Measurements from ENCODE around the gene HSPB6.
"Not testable (repeated sequence)": the region's sequence is repeated elsewhere in the genome, so short reads cannot be mapped to it uniquely, and the experiment has no call there.

Gene HSPB6

GRCh38 chr19:35729021-35729420 is 27.8 kb downstream of the HSPB6 start:
- no peak for DNase-seq

- no peak for DNase-seq
Measured at GRCh38 chr19:35727956-35728706, 28.7 kb downstream of the HSPB6 start.

DNA sequence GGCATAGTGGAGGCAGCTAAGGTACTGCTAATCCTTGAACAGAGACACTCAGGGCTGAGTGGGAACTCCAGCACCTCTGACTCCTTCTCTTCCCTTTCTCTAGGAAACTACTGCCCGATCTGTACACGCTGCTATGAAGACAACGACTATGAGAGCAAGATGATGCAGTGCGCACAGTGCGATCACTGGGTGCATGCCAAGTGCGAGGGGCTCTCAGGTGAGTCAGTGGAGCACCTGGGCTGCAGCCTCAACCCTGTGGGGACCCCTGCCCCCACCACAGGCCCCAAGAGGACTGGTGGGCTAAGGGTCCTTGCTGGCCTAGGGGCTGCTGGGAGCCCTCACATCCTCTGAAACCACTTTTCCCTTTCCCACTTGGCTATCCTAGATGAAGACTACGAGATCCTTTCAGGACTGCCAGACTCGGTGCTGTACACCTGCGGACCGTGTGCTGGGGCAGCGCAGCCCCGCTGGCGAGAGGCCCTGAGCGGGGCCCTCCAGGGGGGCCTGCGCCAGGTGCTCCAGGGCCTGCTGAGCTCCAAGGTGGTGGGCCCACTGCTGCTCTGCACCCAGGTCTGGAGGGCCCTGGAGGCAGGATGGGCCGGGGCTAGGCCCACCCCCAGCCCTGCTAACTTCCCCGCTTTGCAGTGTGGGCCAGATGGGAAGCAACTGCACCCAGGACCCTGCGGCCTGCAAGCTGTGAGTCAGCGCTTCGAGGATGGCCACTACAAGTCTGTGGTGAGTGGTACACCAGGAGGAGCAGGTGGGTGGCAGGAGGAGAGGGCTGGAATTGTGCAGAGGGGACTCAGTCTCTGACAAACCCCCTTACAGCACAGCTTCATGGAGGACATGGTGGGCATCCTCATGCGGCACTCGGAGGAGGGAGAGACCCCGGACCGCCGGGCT is 29.5 kb downstream of the HSPB6 start:
- DNase-seq: no peak

DNA sequence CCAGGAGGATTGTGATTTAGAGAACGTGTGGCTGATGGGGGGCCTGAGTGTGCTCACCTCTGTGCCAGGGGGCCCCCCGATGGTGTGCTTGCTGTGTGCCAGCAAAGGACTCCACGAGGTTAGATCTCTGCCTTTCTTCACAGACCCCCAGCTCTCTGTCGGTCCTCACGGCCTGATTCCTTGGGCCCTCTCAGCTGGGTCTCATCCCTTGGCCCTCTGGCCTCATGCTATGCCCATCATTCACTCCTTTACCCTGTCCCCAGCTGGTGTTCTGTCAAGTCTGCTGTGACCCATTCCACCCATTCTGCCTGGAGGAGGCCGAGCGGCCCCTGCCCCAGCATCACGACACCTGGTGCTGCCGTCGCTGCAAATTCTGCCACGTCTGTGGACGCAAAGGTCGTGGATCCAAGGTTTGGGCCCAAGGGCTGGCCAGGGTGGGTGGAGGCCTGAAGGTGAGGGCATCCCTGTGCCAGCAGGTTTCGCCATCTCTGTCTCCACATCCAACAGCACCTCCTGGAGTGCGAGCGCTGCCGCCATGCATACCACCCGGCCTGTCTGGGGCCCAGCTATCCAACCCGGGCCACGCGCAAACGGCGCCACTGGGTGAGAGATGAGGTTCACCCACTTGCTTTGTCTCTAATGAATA is 31.5 kb downstream of the HSPB6 start:
- DNase-seq: no peak

DNA sequence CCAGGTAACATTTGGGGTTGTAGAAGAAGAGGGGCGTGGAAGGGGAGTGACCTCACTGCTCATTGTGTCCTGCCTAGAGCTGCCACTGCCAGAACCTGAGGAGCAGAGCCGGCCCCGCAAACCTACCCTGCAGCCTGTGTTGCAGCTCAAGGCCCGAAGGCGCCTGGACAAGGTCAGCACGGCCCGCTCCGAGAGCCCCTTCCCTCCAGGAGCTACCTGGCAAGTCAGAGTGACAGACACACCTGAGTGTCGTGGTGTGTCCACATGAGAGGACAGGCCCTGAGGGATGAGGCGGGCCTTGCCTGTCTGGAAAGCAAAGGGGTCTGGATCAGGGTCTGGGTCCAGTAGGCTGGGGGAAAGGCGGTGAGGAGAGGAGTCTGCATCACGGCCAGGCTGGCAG is 32.3 kb downstream of the HSPB6 start:
- DNase-seq: no peak

GRCh38 chr19:35724132-35724531 is 32.7 kb downstream of the HSPB6 start:
- DNase-seq: not testable (repeated sequence)

- no peak for DNase-seq
Measured at GRCh38 chr19:35723671-35724070, 33.2 kb downstream of the HSPB6 start.

- no peak for DNase-seq
Measured at GRCh38 chr19:35722897-35723296, 33.9 kb downstream of the HSPB6 start.

- DNase-seq: no peak
Measured at GRCh38 chr19:35722461-35722860, 34.4 kb downstream of the HSPB6 start.

DNA sequence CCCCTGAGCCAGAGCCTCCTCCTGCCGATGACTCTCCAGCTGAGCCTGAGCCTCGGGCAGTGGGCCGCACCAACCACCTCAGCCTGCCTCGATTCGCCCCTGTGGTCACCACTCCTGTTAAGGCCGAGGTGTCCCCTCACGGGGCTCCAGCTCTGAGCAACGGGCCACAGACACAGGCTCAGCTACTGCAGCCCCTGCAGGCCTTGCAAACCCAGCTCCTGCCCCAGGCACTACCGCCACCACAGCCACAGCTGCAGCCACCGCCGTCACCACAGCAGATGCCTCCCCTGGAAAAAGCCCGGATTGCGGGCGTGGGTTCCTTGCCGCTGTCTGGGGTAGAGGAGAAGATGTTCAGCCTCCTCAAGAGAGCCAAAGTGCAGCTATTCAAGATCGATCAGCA is 35.5 kb downstream of the HSPB6 start:
- no peak for DNase-seq

DNA sequence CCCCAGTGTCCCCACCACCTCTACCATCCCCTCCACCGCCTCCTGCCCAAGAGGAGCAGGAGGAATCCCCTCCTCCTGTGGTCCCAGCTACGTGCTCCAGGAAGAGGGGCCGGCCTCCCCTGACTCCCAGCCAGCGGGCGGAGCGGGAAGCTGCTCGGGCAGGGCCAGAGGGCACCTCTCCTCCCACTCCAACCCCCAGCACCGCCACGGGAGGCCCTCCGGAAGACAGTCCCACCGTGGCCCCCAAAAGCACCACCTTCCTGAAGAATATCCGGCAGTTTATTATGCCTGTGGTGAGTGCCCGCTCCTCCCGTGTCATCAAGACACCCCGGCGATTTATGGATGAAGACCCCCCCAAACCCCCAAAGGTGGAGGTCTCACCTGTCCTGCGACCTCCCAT is 36.2 kb downstream of the HSPB6 start:
- DNase-seq: no peak

DNA sequence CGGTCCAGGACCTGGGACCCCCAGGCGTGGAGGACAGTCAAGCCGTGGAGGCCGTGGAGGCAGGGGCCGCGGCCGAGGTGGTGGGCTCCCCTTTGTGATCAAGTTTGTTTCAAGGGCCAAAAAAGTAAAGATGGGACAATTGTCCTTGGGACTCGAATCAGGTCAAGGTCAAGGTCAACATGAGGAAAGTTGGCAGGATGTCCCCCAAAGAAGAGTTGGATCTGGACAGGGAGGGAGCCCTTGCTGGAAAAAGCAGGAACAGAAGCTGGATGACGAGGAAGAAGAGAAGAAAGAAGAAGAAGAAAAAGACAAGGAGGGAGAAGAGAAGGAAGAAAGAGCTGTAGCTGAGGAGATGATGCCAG is 36.7 kb downstream of the HSPB6 start:
- no peak for DNase-seq

GRCh38 chr19:35719402-35720162 is 37.2 kb downstream of the HSPB6 start:
- DNase-seq: no peak

GRCh38 chr19:35718345-35719041 is 38.3 kb downstream of the HSPB6 start:
- peak; percentile 60 for DNase-seq

DNA sequence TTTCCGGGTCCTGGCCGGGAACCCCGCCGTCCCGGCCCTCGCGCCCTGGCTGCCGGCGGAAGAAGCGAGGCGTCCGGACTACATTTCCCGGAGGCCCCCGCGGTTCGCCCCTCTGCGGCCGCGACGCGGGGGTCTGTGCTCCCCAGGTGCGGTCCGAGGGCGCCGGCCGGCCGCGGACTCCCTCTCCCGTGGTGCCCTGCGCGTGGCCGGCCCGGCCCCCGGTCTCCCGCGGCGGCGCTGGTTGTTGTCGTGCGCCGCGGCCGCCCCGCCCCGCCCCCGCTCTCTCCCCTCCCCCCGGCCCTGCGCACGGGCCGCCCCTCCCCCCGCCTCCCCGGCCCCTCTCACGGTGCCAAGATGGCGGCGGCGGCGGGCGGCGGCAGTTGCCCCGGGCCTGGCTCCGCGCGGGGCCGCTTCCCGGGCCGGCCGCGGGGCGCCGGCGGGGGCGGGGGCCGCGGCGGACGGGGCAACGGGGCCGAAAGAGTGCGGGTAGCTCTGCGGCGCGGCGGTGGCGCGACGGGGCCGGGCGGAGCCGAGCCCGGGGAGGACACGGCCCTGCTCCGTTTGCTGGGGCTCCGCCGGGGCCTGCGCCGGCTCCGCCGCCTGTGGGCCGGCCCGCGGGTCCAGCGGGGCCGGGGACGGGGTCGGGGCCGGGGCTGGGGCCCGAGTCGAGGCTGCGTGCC is 39.0 kb downstream of the HSPB6 start, which contains the start of gene KMT2B:
KMT2B (plus strand) TSS at position 339 of the 680 bp plus-strand sequence; CDS start at position 355, 16 bp downstream.
- DNase-seq: no peak

GRCh38 chr19:35716801-35717664 is 39.8 kb downstream of the HSPB6 start:
- peak; percentile 99 for DNase-seq

DNA sequence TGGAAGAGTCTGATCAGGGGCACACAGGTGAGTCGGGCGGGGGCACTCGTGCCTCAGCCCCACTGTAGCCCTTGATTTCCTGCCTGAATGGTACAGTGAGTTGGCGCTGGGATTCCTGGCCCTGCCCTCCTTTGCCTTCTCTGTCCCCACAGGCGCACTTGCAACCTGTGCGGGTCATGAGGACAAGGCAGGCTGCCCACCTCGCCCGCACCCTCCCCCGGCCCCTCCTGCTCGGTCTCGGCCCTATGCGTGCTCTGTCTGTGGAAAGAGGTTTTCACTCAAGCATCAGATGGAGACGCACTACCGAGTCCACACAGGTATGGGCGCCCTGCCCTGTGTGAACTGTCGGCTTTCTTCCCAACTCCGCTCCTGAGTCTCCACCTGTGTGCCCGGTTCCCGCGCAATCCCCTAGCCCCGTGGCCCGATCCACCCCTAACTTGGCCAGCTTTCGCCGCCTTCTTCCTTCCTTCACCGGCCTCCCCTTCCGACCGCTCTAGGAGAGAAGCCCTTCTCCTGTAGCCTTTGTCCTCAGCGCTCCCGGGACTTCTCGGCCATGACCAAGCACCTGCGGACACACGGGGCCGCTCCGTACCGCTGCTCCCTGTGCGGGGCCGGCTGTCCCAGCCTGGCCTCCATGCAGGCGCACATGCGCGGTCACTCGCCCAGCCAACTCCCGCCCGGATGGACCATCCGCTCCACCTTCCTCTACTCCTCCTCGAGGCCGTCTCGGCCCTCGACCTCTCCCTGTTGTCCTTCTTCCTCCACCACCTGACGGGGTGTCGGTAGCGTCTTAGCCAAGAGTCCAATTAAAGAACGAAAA is 40.6 kb downstream of the HSPB6 start:
- peak; percentile 26 for DNase-seq

DNA sequence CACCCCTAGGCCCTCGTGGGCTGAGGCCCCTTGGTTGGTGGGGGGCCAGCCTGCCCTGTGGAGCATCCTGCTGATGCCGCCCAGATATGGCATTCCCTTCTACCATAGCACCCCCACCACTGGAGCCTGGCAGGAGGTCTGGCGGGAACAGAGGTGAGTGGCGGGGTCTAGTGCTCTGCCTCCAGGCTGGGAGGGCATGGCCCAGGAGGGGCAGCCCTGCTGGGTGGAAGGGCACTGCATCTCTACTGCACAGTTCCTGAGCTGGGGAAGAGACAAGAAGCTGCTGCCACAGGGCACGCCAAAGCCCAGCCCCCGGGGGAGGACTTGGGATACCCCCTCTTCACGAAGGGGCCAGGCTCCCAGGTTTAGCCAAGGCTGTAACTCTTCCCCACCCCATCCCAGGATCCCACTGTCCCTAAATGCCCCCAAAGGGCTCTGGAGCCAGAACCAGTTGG is 41.4 kb downstream of the HSPB6 start:
- DNase-seq: no peak

GRCh38 chr19:35714601-35715354 is 42.1 kb downstream of the HSPB6 start:
- DNase-seq: no peak
